SK-N-SH treated with all-trans-retinoic acid at 6 μM for 48 hours (cell line): ENCODE data around the gene HELQ.

Experiments used
- BACH2 ChIP-seq: fragments of 250-450 bp; sonication (Bioruptor Pico); IDR thresholded peaks from 2 replicates; pipeline ENCODE4 v1.9.0; 2021; ENCODE audit warnings: mild to moderate bottlenecking, borderline replicate concordance
- TOX ChIP-seq: fragments of 250-450 bp; sonication (Bioruptor Pico); IDR thresholded peaks from 2 replicates; pipeline ENCODE4 v1.8.0; 2021; ENCODE audit warnings: mild to moderate bottlenecking, moderate library complexity, borderline replicate concordance
- ZFP3 ChIP-seq: fragments of 250-450 bp; sonication (Bioruptor Pico); IDR thresholded peaks from 2 replicates; pipeline ENCODE4 v1.5.0; 2020; ENCODE audit warnings: mild to moderate bottlenecking, moderate library complexity
- ZFP30 ChIP-seq: fragments of 450-650 bp; formaldehyde crosslinking; IDR thresholded peaks from 2 replicates; pipeline ENCODE4 v1.5.0; 2022; ENCODE audit warnings: mild to moderate bottlenecking, moderate library complexity
- TF ChIP-seq, protein P1 (sequence below): fragments of 250-450 bp; sonication (Bioruptor Pico); IDR thresholded peaks from 2 replicates; pipeline ENCODE4 v1.5.0; 2020; ENCODE audit warnings: mild to moderate bottlenecking, moderate library complexity
- TF ChIP-seq, protein P2 (sequence below): fragments of 250-450 bp; sonication (Bioruptor Pico); IDR thresholded peaks from 2 replicates; pipeline ENCODE4 v1.5.1; 2021; ENCODE audit warnings: mild to moderate bottlenecking, moderate library complexity

GRCh38 chr4:83382850-83383249 is 72.8 kb downstream of the HELQ start:
- TF ChIP-seq ZFP30 (CRISPR knock-in tag) (no peak), ZFP3 (CRISPR knock-in tag) (no peak), TOX (CRISPR knock-in tag) (no peak), BACH2 (no peak)
- TF ChIP-seq, protein P1, sequence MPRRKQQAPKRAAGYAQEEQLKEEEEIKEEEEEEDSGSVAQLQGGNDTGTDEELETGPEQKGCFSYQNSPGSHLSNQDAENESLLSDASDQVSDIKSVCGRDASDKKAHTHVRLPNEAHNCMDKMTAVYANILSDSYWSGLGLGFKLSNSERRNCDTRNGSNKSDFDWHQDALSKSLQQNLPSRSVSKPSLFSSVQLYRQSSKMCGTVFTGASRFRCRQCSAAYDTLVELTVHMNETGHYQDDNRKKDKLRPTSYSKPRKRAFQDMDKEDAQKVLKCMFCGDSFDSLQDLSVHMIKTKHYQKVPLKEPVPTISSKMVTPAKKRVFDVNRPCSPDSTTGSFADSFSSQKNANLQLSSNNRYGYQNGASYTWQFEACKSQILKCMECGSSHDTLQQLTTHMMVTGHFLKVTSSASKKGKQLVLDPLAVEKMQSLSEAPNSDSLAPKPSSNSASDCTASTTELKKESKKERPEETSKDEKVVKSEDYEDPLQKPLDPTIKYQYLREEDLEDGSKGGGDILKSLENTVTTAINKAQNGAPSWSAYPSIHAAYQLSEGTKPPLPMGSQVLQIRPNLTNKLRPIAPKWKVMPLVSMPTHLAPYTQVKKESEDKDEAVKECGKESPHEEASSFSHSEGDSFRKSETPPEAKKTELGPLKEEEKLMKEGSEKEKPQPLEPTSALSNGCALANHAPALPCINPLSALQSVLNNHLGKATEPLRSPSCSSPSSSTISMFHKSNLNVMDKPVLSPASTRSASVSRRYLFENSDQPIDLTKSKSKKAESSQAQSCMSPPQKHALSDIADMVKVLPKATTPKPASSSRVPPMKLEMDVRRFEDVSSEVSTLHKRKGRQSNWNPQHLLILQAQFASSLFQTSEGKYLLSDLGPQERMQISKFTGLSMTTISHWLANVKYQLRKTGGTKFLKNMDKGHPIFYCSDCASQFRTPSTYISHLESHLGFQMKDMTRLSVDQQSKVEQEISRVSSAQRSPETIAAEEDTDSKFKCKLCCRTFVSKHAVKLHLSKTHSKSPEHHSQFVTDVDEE: no peak
- TF ChIP-seq, protein P2, sequence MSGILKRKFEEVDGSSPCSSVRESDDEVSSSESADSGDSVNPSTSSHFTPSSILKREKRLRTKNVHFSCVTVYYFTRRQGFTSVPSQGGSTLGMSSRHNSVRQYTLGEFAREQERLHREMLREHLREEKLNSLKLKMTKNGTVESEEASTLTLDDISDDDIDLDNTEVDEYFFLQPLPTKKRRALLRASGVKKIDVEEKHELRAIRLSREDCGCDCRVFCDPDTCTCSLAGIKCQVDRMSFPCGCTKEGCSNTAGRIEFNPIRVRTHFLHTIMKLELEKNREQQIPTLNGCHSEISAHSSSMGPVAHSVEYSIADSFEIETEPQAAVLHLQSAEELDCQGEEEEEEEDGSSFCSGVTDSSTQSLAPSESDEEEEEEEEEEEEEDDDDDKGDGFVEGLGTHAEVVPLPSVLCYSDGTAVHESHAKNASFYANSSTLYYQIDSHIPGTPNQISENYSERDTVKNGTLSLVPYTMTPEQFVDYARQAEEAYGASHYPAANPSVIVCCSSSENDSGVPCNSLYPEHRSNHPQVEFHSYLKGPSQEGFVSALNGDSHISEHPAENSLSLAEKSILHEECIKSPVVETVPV (CRISPR knock-in tag): no peak
